Stimulated activated memory B cell treated with anti-CD40 and anti-IgM and Interleukin-4, amounts not matched to agents 10 μg/mL and 1 μg/mL and 100 μg/mL, for 72 hours (primary cell): ENCODE measurements around the gene MOV10.
A peak's percentile ranks its signal among the peaks of the same experiment; 100 is the strongest.

Source experiments
- ATAC-seq: fragments of 150-1000 bp; cut with Tn5 transposase; 2 replicates; pipeline ENCODE4 v1.10.0; 2021
- H3K27ac Mint-ChIP-seq: one replicate; pipeline ENCODE4 v1.8.0; 2022; ENCODE audit warnings: mild to moderate bottlenecking, mixed read lengths
- H3K27me3 Mint-ChIP-seq: one replicate; pipeline ENCODE4 v1.8.0; 2022; ENCODE audit warnings: mixed read lengths
- H3K36me3 Mint-ChIP-seq: one replicate; pipeline ENCODE4 v1.8.0; 2022; ENCODE audit warnings: mixed read lengths
- H3K4me1 Mint-ChIP-seq: one replicate; pipeline ENCODE4 v1.8.0; 2022; ENCODE audit warnings: mixed read lengths
- H3K4me3 Mint-ChIP-seq: one replicate; pipeline ENCODE4 v1.8.0; 2022; ENCODE audit warnings: mild to moderate bottlenecking, moderate library complexity, mixed read lengths
- H3K9me3 Mint-ChIP-seq: one replicate; pipeline ENCODE4 v1.8.0; 2022; ENCODE audit warnings: mixed read lengths

MOV10 gene

DNA sequence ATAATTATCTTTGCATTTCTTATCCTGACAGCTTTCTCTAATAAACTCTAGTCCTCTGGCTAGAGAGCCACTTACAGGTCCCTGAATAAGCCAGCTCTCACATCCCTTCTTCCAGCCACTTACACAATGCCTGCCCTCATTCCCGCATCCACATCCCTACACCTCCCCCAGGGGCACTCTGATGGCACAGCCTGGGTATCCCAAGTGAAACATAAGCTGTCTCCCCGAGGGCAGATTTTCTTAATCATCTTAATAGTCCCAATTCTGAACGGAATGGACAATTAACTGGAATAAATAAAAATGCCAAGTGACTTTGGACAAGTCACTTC, 27.6 kb downstream of the MOV10 start:
- H3K4me3 Mint-ChIP-seq = no peak overlapping the region
- peaks cover 7% of the 10 kb centered on the region for H3K36me3 Mint-ChIP-seq
- ATAC-seq = no peak
- H3K27ac Mint-ChIP-seq = peak overlapping the region; percentile 52
- H3K27me3 Mint-ChIP-seq = no peaks in the 10 kb centered on the region
- H3K4me1 Mint-ChIP-seq = peaks cover 77% of the 10 kb centered on the region
- no peaks in the 10 kb centered on the region for H3K9me3 Mint-ChIP-seq

DNA sequence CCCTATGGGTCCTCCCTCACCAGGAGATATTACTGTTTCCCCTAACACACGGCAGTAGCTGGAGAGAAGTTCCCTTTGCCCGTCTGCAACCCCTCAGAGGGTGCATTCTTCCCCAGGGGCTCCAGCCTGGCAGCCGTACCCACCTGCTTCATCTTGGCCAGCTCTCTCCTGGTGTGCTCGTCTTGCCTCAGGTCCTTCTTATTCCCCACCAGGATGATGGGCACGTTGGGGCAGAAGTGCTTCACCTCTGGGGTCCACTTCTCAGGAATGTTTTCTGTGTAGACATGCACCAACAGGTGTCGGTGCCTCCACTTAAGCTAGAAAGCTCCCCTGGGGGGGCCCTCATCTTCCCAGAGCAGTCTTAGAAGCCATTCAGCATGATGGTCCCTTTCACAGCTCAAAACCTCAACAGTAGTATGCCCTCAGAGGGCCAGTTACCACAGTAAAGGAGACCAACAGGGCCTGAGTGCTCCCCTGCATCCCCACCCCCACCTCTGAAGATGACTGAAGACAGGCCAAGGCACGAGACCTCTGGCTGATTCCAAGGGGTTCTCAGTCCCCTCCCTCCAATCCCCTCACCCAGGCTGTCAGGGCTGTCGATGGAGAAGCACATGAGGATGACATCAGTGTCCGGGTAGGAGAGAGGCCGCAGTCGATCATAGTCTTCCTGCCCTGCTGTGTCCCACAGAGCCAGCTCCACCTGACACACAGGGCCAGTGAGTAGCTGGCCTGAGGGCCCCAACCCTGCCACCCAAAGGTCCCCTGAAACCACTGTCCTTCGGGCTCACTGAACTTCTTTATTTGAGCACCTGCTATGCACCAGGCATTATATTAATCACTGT, 28.2 kb downstream of the MOV10 start:
- H3K27me3 Mint-ChIP-seq = no peaks in the 10 kb centered on the region
- H3K9me3 Mint-ChIP-seq = no peaks in the 10 kb centered on the region
- no peak overlapping the region for H3K4me3 Mint-ChIP-seq
- H3K36me3 Mint-ChIP-seq = peaks cover 7% of the 10 kb centered on the region
- no peak for ATAC-seq
- H3K27ac Mint-ChIP-seq = peak overlapping the region; percentile 52
- peaks cover 79% of the 10 kb centered on the region for H3K4me1 Mint-ChIP-seq

GRCh38 chr1:112703706-112704105, 29.2 kb downstream of the MOV10 start:
- Mint-ChIP-seq H3K36me3 (peaks cover 7% of the 10 kb centered on the region), H3K4me1 (peaks cover 78% of the 10 kb centered on the region), H3K27ac (no peak overlapping the region), H3K4me3 (no peak overlapping the region), H3K9me3 (no peaks in the 10 kb centered on the region), H3K27me3 (no peaks in the 10 kb centered on the region)
- no peak for ATAC-seq

- no peak for ATAC-seq
- Mint-ChIP-seq H3K27me3 (no peaks in the 10 kb centered on the region), H3K27ac (peak overlapping the region; percentile 69), H3K36me3 (peaks cover 7% of the 10 kb centered on the region), H3K4me3 (no peak overlapping the region), H3K4me1 (peaks cover 72% of the 10 kb centered on the region), H3K9me3 (no peaks in the 10 kb centered on the region)
Measured at GRCh38 chr1:112704391-112704933, 30.0 kb downstream of the MOV10 start.

- Mint-ChIP-seq H3K9me3 (no peaks in the 10 kb centered on the region), H3K4me1 (peaks cover 70% of the 10 kb centered on the region), H3K36me3 (peaks cover 7% of the 10 kb centered on the region), H3K27me3 (no peaks in the 10 kb centered on the region), H3K27ac (peak overlapping the region; percentile 69), H3K4me3 (peak overlapping the region; percentile 77)
- ATAC-seq = peak; percentile 45
Measured at GRCh38 chr1:112704934-112705627, 30.6 kb downstream of the MOV10 start.

GRCh38 chr1:112706505-112707220, 32.2 kb downstream of the MOV10 start, which contains the start of gene RHOC:
TSS of gene RHOC (minus strand) at chr1:112707127. CDS start at chr1:112703799, 3,328 bp downstream.
- Mint-ChIP-seq H3K4me1 (peaks cover 54% of the 10 kb centered on the region), H3K27ac (peak within 1 kb of the TSS; percentile 69)

GRCh38 chr1:112707221-112708001, 33.0 kb downstream of the MOV10 start:
- Mint-ChIP-seq H3K9me3 (no peaks in the 10 kb centered on the region), H3K27me3 (no peaks in the 10 kb centered on the region), H3K36me3 (no peaks in the 10 kb centered on the region), H3K4me1 (peaks cover 53% of the 10 kb centered on the region), H3K4me3 (peak overlapping the region; percentile 77), H3K27ac (peak overlapping the region; percentile 49)
- peak; percentile 85 for ATAC-seq

More at GRCh38 chr1:112706505-112707220, 32.2 kb downstream of the MOV10 start, which contains the start of gene RHOC:
- no peaks in the 10 kb centered on the region for H3K9me3 Mint-ChIP-seq
- H3K36me3 Mint-ChIP-seq = peaks cover 6% of the 10 kb centered on the region
- peak; percentile 87 for ATAC-seq
- H3K27me3 Mint-ChIP-seq = no peaks in the 10 kb centered on the region
- H3K4me3 Mint-ChIP-seq = peak within 1 kb of the TSS; percentile 77

GRCh38 chr1:112708002-112708448, 33.6 kb downstream of the MOV10 start:
- peaks cover 51% of the 10 kb centered on the region for H3K4me1 Mint-ChIP-seq
- H3K4me3 Mint-ChIP-seq = peak overlapping the region; percentile 77

GRCh38 chr1:112708489-112708888, 34.0 kb downstream of the MOV10 start:
- ATAC-seq = no peak
- Mint-ChIP-seq H3K4me3 (no peak overlapping the region), H3K27me3 (no peaks in the 10 kb centered on the region), H3K36me3 (no peaks in the 10 kb centered on the region), H3K9me3 (no peaks in the 10 kb centered on the region), H3K27ac (peak overlapping the region; percentile 49), H3K4me1 (peaks cover 49% of the 10 kb centered on the region)

More at GRCh38 chr1:112708002-112708448, 33.6 kb downstream of the MOV10 start:
- H3K27me3 Mint-ChIP-seq = no peaks in the 10 kb centered on the region
- no peak for ATAC-seq
- no peaks in the 10 kb centered on the region for H3K36me3 Mint-ChIP-seq
- peak overlapping the region; percentile 49 for H3K27ac Mint-ChIP-seq
- H3K9me3 Mint-ChIP-seq = no peaks in the 10 kb centered on the region

DNA sequence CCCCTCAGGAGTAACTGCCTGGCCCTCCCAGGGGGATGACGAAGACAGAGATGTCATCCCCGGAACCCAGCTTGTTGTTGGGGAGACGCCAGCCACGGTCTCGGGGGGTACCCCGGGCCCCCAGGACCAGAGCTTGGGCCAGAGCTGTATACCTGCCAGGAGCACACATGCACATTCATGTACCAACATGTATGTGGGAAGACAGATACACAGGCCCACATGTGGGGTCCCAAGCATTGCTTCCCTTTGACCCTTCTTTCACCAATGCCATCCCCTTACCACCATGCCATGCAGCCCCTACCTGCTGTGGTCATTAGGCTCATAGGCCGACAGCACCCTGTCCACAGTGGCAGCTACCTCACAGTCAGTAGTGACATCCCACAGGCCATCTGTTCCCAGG, 35.7 kb downstream of the MOV10 start:
- no peaks in the 10 kb centered on the region for H3K9me3 Mint-ChIP-seq
- H3K36me3 Mint-ChIP-seq = no peaks in the 10 kb centered on the region
- H3K27me3 Mint-ChIP-seq = no peaks in the 10 kb centered on the region
- H3K27ac Mint-ChIP-seq = no peak overlapping the region
- peaks cover 50% of the 10 kb centered on the region for H3K4me1 Mint-ChIP-seq
- no peak overlapping the region for H3K4me3 Mint-ChIP-seq
- ATAC-seq = no peak

DNA sequence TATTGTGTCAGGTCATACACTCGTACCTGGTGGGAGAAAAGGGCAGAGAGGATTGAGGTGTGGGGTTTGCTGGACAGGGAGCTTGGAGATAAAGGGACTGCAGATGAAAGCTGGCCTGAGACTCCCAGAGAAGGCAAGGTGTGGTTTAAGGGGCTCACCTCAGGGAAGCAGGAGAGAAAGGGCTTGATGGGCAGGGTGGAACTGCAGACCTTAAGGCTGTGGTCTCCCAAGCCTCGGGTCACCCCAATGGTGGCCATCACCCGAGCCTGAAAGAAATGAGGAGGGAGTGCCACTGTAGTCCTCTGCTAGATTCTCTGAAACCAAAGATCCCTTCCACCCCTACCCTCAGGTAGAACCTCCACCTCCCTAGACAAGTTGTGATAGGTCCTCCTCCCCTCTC, 36.1 kb downstream of the MOV10 start:
- H3K27ac Mint-ChIP-seq = no peak overlapping the region
- ATAC-seq = no peak
- H3K27me3 Mint-ChIP-seq = no peaks in the 10 kb centered on the region
- no peaks in the 10 kb centered on the region for H3K9me3 Mint-ChIP-seq
- no peak overlapping the region for H3K4me3 Mint-ChIP-seq
- peaks cover 49% of the 10 kb centered on the region for H3K4me1 Mint-ChIP-seq
- H3K36me3 Mint-ChIP-seq = no peaks in the 10 kb centered on the region

- Mint-ChIP-seq H3K27me3 (no peaks in the 10 kb centered on the region), H3K4me1 (peaks cover 50% of the 10 kb centered on the region), H3K4me3 (no peak overlapping the region), H3K27ac (no peak overlapping the region), H3K36me3 (no peaks in the 10 kb centered on the region), H3K9me3 (no peaks in the 10 kb centered on the region)
- no peak for ATAC-seq
Measured at GRCh38 chr1:112711041-112711440, 36.6 kb downstream of the MOV10 start.

DNA sequence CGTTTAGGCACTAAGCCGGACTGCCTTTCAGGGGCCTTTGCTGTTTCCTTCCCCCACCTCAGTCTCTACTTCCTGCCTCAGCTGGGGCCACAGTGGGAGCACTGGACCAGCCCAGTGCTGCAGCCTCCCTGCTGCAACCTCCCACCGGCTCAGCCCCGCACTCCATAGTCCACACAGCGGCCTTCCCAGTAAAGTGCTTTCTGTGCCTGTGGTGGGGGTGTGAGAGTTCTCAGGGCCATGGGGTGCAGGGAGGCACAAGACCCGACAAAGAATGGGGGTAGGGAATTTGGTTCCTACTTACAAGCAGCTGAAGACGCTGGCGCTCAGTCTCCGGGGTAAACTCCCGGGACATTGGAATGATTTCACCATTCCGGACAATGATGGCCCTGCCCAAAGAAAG, 37.2 kb downstream of the MOV10 start:
- ATAC-seq = no peak
- H3K36me3 Mint-ChIP-seq = no peaks in the 10 kb centered on the region
- no peaks in the 10 kb centered on the region for H3K9me3 Mint-ChIP-seq
- H3K27me3 Mint-ChIP-seq = no peaks in the 10 kb centered on the region
- peak overlapping the region; percentile 28 for H3K27ac Mint-ChIP-seq
- peaks cover 57% of the 10 kb centered on the region for H3K4me1 Mint-ChIP-seq
- no peak overlapping the region for H3K4me3 Mint-ChIP-seq

GRCh38 chr1:112712191-112712590, 37.7 kb downstream of the MOV10 start:
- no peak for ATAC-seq
- Mint-ChIP-seq H3K27ac (peak overlapping the region; percentile 28), H3K4me1 (peaks cover 61% of the 10 kb centered on the region), H3K9me3 (no peaks in the 10 kb centered on the region), H3K4me3 (no peak overlapping the region), H3K27me3 (no peaks in the 10 kb centered on the region), H3K36me3 (no peaks in the 10 kb centered on the region)
